Activated T-cell treated with anti-CD3 and anti-CD28 coated beads, Interleukin-2, amount 50 U/mL, for 24 hours (primary cell): ENCODE data around the gene CTSO.

Source experiments
- DNase-seq: peaks from one replicate; pipeline ENCODE4 v3.0.0-alpha.2; 2020
- H3K27ac Mint-ChIP-seq: 2 replicates; pipeline ENCODE4 v1.8.0; 2020; ENCODE audit warnings: mild to moderate bottlenecking, mixed read lengths
- H3K27me3 Mint-ChIP-seq: 2 replicates; pipeline ENCODE4 v1.8.0; 2020; ENCODE audit warnings: mixed read lengths
- H3K36me3 Mint-ChIP-seq: 2 replicates; pipeline ENCODE4 v1.8.0; 2020; ENCODE audit warnings: low read depth, mixed read lengths
- H3K4me1 Mint-ChIP-seq: 2 replicates; pipeline ENCODE4 v1.8.0; 2020; ENCODE audit warnings: low read depth, mixed read lengths
- H3K4me3 Mint-ChIP-seq: 2 replicates; pipeline ENCODE4 v1.8.0; 2020; ENCODE audit warnings: mild to moderate bottlenecking, moderate library complexity, mixed read lengths
- H3K9me3 Mint-ChIP-seq: 2 replicates; pipeline ENCODE4 v1.8.0; 2020; ENCODE audit warnings: mixed read lengths

CTSO gene

DNA sequence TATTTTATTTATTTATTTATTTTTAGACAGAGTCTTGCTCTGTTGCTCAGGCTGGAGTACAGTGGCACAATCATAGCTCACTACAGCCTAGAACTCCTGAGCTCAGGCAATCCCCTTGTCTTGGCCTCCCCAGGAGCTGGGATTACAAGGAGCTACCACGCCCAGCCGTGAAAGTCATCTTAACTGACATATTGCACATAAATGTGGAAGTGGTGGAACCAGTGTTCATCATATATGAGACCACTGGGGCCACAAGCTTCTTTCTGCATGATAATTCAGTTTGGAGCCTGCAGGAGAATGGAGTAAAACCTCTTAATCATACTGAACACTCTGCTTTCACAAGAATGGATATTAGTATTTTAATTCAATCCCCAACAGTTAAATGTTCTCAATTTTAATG lies 12.5 kb upstream of the CTSO start:
- Mint-ChIP-seq H3K27me3 (peaks cover 24% of the 10 kb centered on the region), H3K36me3 (no peaks in the 10 kb centered on the region), H3K4me1 (peaks cover 11% of the 10 kb centered on the region), H3K9me3 (no peaks in the 10 kb centered on the region), H3K4me3 (no peak overlapping the region), H3K27ac (no peak overlapping the region)
- no peak for DNase-seq

DNA sequence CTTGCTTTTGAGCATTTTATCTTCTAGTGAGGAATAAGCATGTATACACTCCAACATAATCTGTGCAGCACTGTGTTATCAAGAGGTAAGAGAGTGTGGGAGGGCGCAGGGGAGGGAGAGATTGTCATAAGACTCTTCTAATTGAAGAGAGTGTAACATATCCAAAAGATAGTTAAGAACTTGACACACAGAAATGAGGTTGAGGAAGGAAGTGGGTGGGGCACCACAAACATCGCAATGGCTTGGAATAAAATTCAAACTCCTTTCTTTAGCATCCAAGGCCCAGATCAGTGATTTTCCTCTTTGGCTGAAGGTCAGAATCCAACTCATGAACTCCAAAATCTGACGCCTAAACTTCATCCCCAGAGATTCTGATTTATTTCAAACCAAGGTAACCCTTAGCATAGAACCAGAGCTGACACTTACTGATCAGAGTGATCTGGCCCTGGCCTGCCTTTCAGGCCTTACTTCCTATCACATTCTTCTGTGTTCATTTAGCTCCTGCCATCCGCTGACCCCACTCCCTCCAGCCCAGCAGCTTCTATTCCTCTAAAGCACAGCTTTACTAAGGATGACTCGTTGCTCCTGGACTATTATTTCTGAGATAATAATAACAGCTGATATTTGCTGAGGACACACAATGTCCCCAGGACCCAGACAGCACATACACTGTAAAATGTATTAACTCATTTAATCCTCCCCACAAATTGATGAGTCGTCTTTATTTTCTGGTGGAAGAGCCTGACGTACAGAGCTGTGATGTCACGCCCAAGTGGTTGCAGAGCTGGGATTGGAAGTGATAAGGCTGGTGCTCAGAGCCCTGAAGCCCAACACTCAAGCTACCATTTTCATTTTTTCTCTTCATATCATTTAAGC lies 10.6 kb upstream of the CTSO start:
- H3K36me3 Mint-ChIP-seq: no peaks in the 10 kb centered on the region
- no peak overlapping the region for H3K4me3 Mint-ChIP-seq
- no peaks in the 10 kb centered on the region for H3K9me3 Mint-ChIP-seq
- no peak for DNase-seq
- no peak overlapping the region for H3K27ac Mint-ChIP-seq
- H3K27me3 Mint-ChIP-seq: peaks cover 15% of the 10 kb centered on the region
- H3K4me1 Mint-ChIP-seq: peaks cover 11% of the 10 kb centered on the region

GRCh38 chr4:155962767-155963166 lies 9.1 kb upstream of the CTSO start:
- no peak for DNase-seq
- Mint-ChIP-seq H3K36me3 (no peaks in the 10 kb centered on the region), H3K4me3 (no peak overlapping the region), H3K4me1 (peaks cover 11% of the 10 kb centered on the region), H3K27ac (no peak overlapping the region), H3K27me3 (peaks cover 6% of the 10 kb centered on the region), H3K9me3 (no peaks in the 10 kb centered on the region)

DNA sequence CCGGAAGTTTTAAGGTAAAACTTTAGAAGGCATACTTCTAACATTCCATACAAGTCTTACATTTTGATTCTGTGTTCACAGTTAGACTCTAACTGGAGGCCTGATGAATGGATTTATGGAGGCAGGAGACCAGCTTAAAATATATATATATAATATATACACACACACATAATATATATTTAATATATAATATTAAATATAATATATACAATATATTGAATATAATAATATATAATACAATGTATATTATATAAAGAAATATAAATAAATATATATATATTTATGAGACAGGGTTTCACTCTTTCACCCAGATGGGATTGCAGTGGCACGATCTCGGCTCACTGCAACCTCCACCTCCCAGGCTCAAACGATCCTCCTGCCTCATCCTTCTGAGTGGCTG lies 7.9 kb upstream of the CTSO start:
- DNase-seq: no peak
- H3K9me3 Mint-ChIP-seq: no peaks in the 10 kb centered on the region
- peaks cover 11% of the 10 kb centered on the region for H3K4me1 Mint-ChIP-seq
- no peaks in the 10 kb centered on the region for H3K36me3 Mint-ChIP-seq
- peaks cover 5% of the 10 kb centered on the region for H3K27me3 Mint-ChIP-seq
- H3K27ac Mint-ChIP-seq: no peak overlapping the region
- no peak overlapping the region for H3K4me3 Mint-ChIP-seq

DNA sequence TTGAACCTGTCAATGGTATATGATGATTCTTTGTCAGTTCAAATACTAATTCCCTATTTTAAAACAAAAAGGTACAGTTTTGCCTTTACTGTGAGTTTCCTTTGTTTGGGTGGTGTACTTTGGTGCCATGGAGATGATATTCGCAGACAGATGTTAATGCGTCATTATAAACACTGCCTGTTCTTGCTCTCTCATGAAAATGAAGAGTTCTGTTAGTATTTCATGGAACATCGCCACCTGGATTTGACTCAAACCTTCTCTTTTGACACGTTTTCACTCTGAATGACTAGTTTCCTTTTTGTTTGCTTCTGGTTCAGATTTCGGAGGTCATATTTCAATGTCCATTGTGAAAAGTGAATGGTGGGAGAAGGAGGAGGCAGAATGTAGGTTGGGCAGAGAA lies 6.9 kb upstream of the CTSO start:
- no peak overlapping the region for H3K27ac Mint-ChIP-seq
- H3K4me1 Mint-ChIP-seq: peaks cover 11% of the 10 kb centered on the region
- H3K4me3 Mint-ChIP-seq: no peak overlapping the region
- no peaks in the 10 kb centered on the region for H3K9me3 Mint-ChIP-seq
- H3K27me3 Mint-ChIP-seq: peaks cover 5% of the 10 kb centered on the region
- DNase-seq: no peak
- no peaks in the 10 kb centered on the region for H3K36me3 Mint-ChIP-seq

DNA sequence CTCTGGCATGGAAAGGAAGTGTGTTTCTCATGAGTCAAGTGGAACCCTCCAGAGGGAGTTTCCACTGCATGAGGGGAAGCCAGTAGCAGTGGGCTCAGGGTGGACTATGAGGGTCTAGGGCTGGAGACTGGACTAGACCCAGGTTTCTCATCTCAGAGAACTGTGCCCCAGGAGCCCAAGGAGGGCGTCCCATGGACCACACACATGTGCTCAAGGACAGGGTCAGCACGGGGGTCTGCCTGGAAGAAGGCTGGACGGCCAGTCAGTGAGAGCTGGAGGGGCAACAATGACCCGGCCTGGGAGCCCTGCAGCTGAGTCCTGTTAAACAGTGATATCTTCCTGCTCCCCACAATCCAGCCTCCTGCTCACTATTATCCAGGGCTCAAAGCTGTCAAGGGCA lies 5.8 kb upstream of the CTSO start:
- no peak for DNase-seq
- H3K4me1 Mint-ChIP-seq: peaks cover 9% of the 10 kb centered on the region
- H3K4me3 Mint-ChIP-seq: no peak overlapping the region
- peaks cover 5% of the 10 kb centered on the region for H3K27me3 Mint-ChIP-seq
- H3K9me3 Mint-ChIP-seq: no peaks in the 10 kb centered on the region
- H3K36me3 Mint-ChIP-seq: no peaks in the 10 kb centered on the region
- no peak overlapping the region for H3K27ac Mint-ChIP-seq

GRCh38 chr4:155956461-155956860 lies 2.8 kb upstream of the CTSO start:
- Mint-ChIP-seq H3K27ac (no peak overlapping the region), H3K27me3 (peaks cover 5% of the 10 kb centered on the region), H3K4me3 (no peak overlapping the region), H3K9me3 (no peaks in the 10 kb centered on the region), H3K4me1 (peaks cover 20% of the 10 kb centered on the region), H3K36me3 (peaks cover 5% of the 10 kb centered on the region)
- no peak for DNase-seq

DNA sequence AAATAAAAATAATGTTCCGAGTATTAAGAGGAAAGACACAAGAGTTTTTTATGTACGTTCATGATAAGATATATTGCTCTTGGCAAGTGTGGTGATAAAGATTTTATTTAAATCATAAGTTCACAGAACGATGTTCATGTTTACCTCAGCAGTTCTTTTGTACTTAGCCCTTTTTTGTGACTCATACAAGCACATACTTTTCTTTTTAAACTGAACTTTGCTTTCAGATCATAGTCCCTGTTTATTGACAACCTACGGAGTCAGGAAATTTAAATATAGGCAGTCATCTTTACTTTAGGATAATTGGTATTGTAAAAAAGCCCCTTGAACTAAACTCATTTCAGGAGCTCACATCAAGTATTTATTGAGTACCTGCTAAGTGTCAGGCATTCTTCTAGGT lies 1.3 kb upstream of the CTSO start:
- H3K36me3 Mint-ChIP-seq: peaks cover 5% of the 10 kb centered on the region
- H3K27me3 Mint-ChIP-seq: peaks cover 5% of the 10 kb centered on the region
- peak overlapping the region; percentile 2 for H3K27ac Mint-ChIP-seq
- DNase-seq: no peak
- no peaks in the 10 kb centered on the region for H3K9me3 Mint-ChIP-seq
- no peak overlapping the region for H3K4me3 Mint-ChIP-seq
- peaks cover 21% of the 10 kb centered on the region for H3K4me1 Mint-ChIP-seq

DNA sequence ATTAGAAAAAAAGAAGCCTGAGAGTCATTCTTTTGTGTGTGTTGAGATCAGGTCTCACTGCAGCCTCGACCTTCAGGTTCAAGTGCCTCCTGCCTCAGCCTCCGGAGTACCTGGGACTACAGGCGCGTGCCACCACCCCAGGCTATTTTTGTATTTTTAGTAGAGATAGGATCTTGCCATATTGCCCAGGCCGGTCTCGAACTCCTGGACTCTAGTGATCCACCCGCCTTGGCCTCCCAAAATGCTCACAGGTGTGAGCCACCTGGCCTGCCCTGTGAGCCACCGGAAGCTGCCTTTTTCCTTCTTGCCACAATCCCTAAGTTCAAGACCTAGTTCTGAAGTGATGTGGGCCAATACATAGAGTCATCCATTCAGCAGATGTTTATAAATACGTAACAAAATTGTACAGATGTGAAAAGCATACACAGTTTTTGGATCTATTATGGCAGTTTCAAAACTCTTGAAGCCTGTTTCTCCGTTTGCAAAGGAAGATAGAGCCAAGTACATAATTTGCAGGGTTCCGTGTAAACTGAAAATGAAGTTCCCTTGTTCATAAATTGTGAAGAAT lies 536 bp upstream of the CTSO start:
- Mint-ChIP-seq H3K4me3 (peak overlapping the region; percentile 94), H3K36me3 (peaks cover 5% of the 10 kb centered on the region), H3K9me3 (no peaks in the 10 kb centered on the region), H3K27me3 (peaks cover 5% of the 10 kb centered on the region), H3K4me1 (peaks cover 21% of the 10 kb centered on the region), H3K27ac (peak overlapping the region; percentile 100)
- DNase-seq: no peak

- H3K27ac Mint-ChIP-seq: peak overlapping the region; percentile 20
- H3K4me1 Mint-ChIP-seq: peaks cover 21% of the 10 kb centered on the region
- H3K27me3 Mint-ChIP-seq: no peaks in the 10 kb centered on the region
- H3K4me3 Mint-ChIP-seq: peak overlapping the region; percentile 24
- no peaks in the 10 kb centered on the region for H3K9me3 Mint-ChIP-seq
- DNase-seq: no peak
- H3K36me3 Mint-ChIP-seq: peaks cover 5% of the 10 kb centered on the region
Observed at GRCh38 chr4:155952501-155952901, 1.2 kb downstream of the CTSO start.

GRCh38 chr4:155950461-155950860 lies 3.2 kb downstream of the CTSO start:
- no peaks in the 10 kb centered on the region for H3K27me3 Mint-ChIP-seq
- DNase-seq: no peak
- no peak overlapping the region for H3K27ac Mint-ChIP-seq
- peaks cover 5% of the 10 kb centered on the region for H3K36me3 Mint-ChIP-seq
- H3K4me1 Mint-ChIP-seq: peaks cover 21% of the 10 kb centered on the region
- H3K4me3 Mint-ChIP-seq: no peak overlapping the region
- no peaks in the 10 kb centered on the region for H3K9me3 Mint-ChIP-seq

GRCh38 chr4:155948541-155948940 lies 5.1 kb downstream of the CTSO start:
- peaks cover 5% of the 10 kb centered on the region for H3K36me3 Mint-ChIP-seq
- H3K9me3 Mint-ChIP-seq: no peaks in the 10 kb centered on the region
- H3K27ac Mint-ChIP-seq: no peak overlapping the region
- H3K4me3 Mint-ChIP-seq: no peak overlapping the region
- no peak for DNase-seq
- peaks cover 13% of the 10 kb centered on the region for H3K4me1 Mint-ChIP-seq
- H3K27me3 Mint-ChIP-seq: no peaks in the 10 kb centered on the region

- Mint-ChIP-seq H3K4me1 (peaks cover 1% of the 10 kb centered on the region), H3K36me3 (peaks cover 7% of the 10 kb centered on the region), H3K4me3 (no peak overlapping the region), H3K27ac (no peak overlapping the region), H3K9me3 (no peaks in the 10 kb centered on the region), H3K27me3 (no peaks in the 10 kb centered on the region)
- no peak for DNase-seq
Observed at GRCh38 chr4:155946486-155946885, 7.2 kb downstream of the CTSO start.

DNA sequence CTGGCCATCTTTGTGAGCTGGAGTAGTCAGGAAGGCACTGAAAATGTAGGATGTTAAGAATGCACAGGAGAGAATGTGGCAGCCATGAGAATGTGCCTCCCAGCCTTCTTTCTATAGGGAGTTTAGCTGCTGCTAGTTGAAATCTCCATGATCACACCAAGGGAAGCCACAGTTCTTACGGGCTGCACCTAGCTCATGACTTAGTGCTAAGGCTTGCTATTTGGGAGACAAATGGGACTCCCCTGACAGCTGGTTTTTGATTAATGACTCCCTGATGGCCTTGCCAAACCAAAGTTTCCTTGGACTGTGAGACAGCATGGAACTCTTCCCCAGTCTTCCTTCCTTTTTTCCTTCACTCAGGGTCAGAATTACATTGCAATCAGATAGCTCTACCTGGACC lies 9.2 kb downstream of the CTSO start:
- H3K9me3 Mint-ChIP-seq: no peaks in the 10 kb centered on the region
- H3K27me3 Mint-ChIP-seq: no peaks in the 10 kb centered on the region
- no peaks in the 10 kb centered on the region for H3K4me1 Mint-ChIP-seq
- H3K27ac Mint-ChIP-seq: no peak overlapping the region
- no peak overlapping the region for H3K4me3 Mint-ChIP-seq
- no peak for DNase-seq
- peaks cover 23% of the 10 kb centered on the region for H3K36me3 Mint-ChIP-seq

GRCh38 chr4:155943605-155944291 lies 9.9 kb downstream of the CTSO start:
- no peak for DNase-seq
- Mint-ChIP-seq H3K9me3 (no peaks in the 10 kb centered on the region), H3K27ac (no peak overlapping the region), H3K27me3 (no peaks in the 10 kb centered on the region), H3K4me3 (no peak overlapping the region), H3K4me1 (no peaks in the 10 kb centered on the region), H3K36me3 (peaks cover 25% of the 10 kb centered on the region)
